NCI-H2081 (cell line): ENCODE measurements around the gene LAMB4.

Experiments used
- DNase-seq, 2 experiments: peaks; one replicate each; lab custom pipeline; 2025; lab: John Stamatoyannopoulos, UW

LAMB4 gene

DNA sequence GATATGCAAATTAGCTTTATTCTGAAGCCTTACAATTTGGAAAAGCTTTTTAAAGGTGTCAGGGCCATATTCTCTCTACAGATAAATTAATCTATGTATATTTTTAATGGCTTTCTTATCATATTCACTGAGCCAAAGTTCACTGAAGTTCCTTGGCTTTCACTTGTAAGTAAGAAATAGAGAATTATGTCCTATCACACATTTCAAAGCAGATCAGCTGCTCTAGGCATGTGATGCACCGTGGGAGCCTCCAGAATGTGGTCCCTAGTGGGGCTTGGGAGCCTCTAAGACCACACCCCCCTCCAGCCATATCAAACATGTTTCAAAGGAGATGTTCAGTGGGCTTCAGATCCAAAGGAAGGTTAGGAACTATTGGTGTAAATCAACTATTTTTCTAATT is 51.5 kb downstream of the LAMB4 start:
- no peak for DNase-seq

DNA sequence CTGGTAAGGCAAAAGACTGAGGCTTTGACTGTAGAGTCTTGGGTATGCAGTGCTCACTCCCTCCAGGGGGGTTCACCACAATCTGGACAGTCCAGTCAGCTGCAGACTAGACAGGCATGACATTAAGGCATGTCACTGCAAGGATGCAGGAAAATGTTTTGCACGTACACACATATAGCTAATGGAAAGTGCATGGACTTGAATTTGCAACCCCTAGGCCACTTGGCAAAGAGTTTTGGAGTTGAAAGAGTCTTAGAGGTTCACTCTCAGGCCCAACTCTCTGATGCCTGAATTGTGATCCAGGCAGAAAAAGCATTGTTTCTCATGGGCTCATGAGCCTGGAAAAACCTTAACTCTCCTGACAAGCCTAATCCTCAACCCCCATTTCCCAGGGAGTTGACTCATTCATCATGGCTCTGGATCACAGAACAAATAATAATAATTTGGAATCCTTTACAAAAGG is 51.9 kb downstream of the LAMB4 start:
- no peak for DNase-seq

- DNase-seq = no peak
Observed at GRCh38 chr7:108077709-108078108, 52.5 kb downstream of the LAMB4 start.

DNA sequence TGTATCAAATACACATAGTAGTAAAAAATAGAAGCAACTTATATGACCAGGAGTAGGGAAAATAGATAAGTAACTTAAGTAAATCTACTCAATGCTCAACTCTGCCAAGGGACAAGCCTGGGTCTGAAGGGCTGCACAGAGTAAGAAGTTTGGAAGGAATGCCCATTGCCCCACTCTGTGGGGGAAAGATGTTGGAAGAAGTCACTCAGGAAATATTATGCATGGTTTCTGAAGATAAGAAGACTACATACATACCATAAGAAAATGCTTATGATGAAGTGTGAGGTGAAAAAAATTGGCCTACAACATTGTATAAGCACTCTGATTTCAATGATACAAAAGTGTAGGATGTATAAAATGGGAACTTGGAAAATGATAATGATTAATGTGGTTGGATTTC is 54.0 kb downstream of the LAMB4 start:
- DNase-seq = no peak

DNA sequence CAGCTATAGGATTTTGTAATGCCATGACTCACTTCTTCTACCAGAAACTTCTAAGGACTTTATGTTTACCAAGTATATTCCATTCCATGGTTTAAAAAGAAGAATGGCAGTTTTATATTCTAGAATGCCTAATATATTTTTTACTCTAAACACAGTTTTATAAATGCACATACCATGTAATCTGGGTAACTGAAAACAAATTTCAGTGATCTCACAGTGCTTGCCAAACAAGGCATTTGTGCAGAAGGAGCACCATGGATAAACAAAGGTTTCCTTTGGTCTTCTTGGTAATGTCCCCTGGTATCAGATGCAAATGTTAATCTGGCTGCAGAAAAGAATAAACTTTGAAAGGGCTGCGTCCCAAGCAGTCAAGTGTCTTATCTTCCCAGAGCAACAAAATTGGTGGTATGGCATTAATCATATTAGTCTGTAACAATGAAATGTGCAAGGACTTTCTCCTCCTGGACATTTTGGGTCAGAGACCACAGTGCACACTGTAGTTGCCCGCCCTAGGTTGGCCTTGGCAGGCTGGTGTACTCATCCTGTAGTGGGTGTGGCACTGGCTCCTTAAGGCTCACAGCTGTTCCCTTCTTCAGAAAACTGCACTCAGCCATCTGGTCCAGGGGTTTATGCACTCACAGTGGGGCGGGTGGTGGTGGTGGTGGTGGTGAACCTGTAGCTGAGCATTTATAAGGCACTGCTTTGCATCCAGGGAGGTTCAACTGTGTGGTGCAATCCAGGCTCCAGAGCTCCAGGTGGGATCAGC is 56.7 kb downstream of the LAMB4 start:
- no peak for DNase-seq

GRCh38 chr7:108072739-108073138 is 57.4 kb downstream of the LAMB4 start:
- DNase-seq = no peak

DNA sequence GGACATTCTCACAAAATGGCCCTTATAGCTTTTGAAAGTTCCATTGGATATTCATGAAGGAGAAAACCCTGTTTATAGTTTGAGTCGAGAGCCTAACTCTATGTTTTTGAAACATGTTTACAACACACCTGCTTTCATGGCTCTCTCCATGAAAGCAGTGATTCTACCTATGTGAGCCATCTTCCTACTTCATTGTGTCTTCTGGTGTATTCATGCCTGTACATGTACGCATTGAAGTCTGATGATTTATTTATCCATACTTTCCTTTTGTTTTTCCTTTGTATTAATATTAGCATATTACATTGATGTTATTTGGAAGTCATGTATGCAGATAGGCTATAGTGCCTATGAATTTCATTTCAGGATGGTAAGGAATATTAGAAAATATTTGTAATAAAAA is 58.0 kb downstream of the LAMB4 start:
- DNase-seq = no peak

GRCh38 chr7:108071551-108071950 is 58.6 kb downstream of the LAMB4 start:
- peak; percentile 7 to 69 for DNase-seq

DNA sequence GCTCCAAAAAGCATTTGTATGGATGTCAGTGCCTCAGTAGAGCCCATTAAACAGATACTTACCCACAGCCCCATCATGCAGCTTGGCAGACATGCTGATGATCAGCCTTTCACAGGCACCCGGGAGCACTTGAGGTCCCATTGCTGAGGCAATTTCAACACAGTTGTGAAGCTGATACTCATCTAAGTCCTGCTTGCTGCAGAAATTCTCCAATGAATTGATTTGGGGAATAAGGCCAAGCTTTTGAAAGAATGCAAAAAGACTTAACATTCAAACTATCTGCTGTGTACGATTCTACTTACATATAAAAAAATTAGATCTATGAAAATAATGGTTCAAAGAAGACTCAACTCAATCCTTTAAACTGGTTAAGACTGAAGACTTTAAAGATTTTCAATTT is 60.5 kb downstream of the LAMB4 start:
- no peak for DNase-seq

GRCh38 chr7:108067844-108068243 is 62.3 kb downstream of the LAMB4 start:
- peak; percentile 34 to 62 for DNase-seq

- no peak for DNase-seq
Observed at GRCh38 chr7:108066486-108066885, 63.7 kb downstream of the LAMB4 start.

DNA sequence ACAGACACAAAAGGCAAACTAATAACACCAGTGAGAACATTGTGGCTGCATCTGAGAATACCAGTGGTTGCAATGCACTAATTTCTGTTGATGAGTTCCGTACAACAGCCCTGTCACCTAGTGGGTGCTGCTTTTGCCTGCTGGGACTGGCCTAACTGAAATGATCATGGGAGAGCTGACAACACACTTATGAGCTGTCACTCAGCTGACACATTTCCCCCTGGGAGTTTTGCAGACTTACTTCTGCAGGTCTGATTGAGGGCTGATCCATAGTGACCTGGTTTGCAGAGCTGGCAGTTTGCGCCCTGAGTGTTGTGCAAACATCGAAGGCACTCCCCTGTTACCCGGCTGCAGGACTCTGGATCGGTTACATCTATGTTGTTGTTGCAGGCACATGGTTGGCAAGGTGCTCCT is 66.6 kb downstream of the LAMB4 start:
- peak in 1 of 2 experiments; percentile 7 for DNase-seq

- DNase-seq = no peak
Observed at GRCh38 chr7:108062250-108063014, 67.7 kb downstream of the LAMB4 start.

DNA sequence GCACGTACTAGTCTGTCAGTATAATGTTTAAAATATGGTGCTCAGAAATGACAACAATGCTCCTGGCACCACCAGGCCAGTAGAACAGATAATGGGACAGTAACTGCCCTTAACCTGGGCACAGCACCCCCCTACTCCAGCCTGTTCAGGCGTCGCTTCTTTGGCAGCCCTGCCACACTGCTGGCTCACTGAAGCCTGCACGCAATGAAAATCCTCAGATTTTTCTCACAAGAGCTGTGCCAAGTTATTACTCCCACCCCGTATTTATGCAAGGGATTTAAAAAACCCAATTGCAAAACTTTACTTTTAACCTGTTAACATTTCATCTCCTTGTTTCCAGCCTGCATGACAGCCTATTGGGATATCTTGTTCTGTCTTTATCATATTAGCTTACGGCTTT is 70.6 kb downstream of the LAMB4 start:
- DNase-seq = no peak

DNA sequence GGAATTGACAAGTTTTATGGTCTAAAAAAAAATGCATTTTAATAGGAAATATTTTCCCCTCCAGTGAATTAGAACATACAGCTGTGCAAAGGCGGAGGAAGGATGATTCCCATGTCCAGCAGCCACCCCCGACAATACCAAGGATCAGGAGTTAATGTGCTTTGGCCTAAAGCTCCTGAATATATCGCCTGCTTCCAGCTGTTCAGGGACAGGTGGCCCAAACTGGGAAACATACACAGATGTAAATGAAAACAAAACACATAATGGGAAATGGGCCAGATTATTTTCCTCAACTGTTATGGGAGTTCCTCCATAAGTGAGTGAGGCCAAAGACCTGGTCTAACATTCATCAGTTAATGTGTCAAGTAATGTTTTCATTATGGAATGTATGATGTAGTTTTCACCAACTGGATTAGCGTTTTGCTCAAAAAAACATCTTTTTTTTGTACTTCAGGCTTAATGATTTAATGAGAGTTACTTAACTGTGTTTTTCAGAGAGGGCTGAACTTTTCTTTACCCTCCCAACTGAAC is 72.1 kb downstream of the LAMB4 start:
- DNase-seq = no peak

GRCh38 chr7:108055611-108056021 is 74.5 kb downstream of the LAMB4 start:
- no peak for DNase-seq

DNA sequence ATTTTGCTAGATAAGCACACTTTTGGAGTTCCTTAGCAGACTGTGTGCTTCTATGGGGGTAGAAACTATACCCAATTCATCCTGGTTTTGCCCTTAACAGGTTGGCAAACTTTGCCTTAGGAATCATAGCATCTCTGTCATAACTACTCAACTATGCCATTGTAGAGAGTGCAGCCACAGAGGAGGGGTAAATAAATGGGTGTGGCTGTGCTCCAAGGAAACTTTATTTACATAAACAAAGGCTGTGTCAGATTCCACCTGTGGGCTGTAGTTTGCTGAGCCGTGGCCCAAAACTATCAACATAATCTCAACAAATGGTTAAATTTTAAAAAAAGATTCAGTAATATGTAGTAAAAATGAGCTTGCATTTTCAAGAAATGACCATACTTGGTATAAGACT is 75.6 kb downstream of the LAMB4 start:
- DNase-seq = no peak

DNA sequence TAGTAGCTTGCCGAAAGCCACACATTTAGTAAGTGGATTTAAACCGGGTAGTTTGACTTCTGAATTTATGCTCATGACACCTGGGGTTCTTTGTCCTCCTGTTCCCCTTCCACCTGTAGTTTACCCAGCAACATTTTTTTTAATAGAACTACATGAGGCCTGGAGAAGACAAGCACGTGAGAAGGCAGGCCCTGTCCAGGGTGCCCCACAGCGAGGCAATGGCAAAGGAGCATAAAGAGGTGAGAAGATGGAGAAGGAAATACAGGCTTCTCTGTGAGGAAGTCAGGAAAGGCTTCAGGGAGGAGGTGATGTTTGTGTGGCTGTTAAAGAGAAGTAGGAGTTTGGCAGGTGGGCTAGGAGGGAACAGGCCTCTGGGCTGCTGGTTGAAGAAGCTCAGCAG is 76.9 kb downstream of the LAMB4 start:
- DNase-seq = no peak

- no peak for DNase-seq
Observed at GRCh38 chr7:108051454-108051853, 78.7 kb downstream of the LAMB4 start.

GRCh38 chr7:108049962-108050361 is 80.2 kb downstream of the LAMB4 start:
- no peak for DNase-seq

DNA sequence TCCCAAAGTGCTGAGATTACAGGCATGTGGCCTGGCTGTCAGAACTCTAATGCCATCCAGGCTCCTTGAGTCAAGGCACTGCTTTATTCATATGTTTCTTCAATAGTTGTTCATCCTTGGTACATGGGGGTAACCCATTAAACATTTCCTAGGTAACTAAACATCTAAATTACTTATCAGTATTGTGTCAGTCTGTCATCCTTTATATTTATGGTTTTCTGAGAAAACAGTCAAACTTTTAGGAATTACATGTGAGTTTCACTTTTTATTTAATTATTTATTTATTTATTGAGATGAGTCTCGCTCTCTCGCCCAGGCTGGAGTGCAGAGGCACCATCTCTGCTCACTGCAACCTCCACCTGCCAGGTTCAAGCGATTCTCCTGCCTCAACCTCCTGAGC is 81.7 kb downstream of the LAMB4 start:
- no peak for DNase-seq

DNA sequence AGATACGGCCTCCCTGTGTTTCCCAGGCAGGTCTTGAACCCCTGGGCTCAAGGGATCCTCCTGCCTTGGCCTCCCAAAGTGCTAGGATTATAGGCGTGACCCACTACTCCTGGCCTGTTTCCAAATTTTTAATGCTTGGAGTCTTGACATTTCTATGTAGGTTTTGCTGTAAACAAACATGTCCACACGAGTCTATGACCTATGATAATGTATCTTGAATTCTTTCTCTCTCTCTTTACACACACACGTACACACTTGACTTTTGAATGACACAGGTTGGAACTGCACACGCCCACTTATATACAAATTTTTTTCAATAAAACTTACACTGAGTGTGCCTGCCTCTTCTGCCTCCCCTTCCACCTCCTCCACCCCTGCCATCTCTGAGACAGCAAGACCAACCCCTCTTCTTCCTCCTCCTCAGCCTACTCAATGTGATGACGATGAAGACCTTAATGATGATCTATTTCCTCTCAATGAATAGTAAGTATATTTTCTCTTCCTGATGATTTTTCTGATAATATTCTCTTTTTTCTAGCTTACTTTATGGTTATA is 83.1 kb downstream of the LAMB4 start:
- no peak for DNase-seq

- no peak for DNase-seq
Observed at GRCh38 chr7:108045669-108046068, 84.5 kb downstream of the LAMB4 start.
